DMS53 (cell line): Measurements from ENCODE around the gene MICAL2.

Experiments used
- DNase-seq: peaks from one replicate; lab custom pipeline; 2025; lab: John Stamatoyannopoulos, UW

The MICAL2 gene

DNA sequence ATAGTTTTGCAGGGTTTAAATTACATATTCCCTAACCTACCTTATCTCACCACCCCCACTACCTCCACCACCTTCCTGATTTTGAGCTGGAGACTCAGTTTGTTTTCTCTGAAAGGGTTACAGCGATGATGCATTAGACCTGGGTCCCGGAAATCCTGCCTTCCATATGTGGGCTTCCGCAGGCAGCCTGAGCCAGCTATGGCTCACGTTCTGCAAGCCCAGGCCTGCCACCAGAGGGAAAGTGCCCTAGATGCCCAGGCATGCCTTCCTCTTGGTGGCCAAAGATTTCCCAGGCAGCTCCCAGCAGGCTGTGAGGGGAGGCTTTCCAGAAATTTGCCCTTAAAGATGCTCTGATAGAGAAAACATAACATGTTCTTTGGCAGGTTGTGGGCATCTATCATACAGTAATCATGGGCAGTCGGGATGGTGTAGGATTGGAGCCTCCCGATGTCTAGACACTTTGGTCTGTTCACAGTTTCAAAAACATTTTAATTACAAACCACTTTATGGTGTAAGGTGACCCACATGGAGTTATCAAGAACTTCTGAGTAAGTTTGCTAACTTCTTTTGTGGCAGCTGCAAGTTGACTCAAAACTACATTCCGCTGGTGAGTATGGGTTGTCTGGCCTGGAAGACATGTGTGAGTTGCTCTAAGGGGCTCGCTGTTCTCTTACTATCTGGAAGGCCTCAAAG lies 79.3 kb downstream of the MICAL2 start:
- DNase-seq = no peak

DNA sequence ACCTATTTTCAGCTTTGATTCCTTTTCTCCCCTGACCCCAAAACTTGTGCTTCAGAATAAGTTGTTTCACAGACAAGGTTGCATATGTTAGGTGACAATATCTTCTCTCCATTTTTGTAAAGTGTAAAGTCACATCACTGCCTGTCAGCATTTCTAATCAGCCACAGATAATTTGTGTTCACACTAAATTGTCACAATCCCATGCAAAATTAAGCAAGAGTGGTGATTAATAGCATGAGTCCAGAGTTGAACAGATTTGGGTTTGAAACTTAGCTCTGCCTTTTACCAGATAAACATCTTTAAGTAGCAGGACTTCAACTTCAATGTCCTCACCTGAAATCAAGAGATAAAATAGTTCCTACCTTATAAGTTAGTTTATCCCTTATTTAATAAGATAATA lies 80.1 kb downstream of the MICAL2 start:
- no peak for DNase-seq

- DNase-seq = no peak
Observed at GRCh38 chr11:12192794-12193514, 82.6 kb downstream of the MICAL2 start.

GRCh38 chr11:12193515-12194336 lies 83.3 kb downstream of the MICAL2 start:
- DNase-seq = peak; percentile 14

DNA sequence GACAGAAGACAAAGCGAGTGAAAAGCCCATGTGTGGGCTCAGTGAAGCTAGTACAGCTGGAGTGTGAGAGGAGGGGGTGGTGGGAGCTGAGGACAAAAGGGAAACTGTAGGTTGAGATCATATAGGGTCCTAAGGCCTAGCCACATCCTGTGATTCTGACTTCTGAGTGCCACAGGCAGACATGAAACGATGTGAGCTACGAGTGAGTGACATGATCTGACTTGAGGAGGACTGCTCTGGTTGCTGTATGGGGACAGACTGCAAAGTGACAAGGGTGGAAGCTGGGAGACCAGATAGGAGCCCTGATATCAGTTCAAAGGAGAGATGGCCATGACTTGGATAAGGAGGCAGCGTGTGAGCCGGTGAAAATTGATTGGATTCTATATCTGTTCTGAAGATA lies 85.4 kb downstream of the MICAL2 start:
- no peak for DNase-seq

DNA sequence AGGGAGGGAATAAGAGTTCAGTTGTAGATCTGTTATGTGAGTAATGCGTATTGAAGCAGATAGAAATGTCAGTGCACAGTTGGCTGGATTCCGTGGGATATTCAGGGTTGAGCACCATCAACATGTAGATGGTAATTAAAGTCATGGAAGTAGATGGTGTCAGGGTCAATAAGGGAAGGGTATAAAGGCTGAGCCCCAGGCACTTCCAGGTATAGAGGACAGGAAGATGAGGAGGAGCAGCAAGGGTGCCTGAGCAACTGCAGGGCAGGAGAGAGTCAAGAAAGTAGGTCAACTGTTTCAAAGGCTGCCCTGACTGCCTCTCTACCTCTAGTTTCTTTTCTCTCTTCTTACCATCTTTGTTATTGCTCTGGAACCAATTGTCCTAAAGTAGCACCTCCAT lies 85.9 kb downstream of the MICAL2 start:
- no peak for DNase-seq

- DNase-seq = no peak
Observed at GRCh38 chr11:12196872-12197271, 86.5 kb downstream of the MICAL2 start.

DNA sequence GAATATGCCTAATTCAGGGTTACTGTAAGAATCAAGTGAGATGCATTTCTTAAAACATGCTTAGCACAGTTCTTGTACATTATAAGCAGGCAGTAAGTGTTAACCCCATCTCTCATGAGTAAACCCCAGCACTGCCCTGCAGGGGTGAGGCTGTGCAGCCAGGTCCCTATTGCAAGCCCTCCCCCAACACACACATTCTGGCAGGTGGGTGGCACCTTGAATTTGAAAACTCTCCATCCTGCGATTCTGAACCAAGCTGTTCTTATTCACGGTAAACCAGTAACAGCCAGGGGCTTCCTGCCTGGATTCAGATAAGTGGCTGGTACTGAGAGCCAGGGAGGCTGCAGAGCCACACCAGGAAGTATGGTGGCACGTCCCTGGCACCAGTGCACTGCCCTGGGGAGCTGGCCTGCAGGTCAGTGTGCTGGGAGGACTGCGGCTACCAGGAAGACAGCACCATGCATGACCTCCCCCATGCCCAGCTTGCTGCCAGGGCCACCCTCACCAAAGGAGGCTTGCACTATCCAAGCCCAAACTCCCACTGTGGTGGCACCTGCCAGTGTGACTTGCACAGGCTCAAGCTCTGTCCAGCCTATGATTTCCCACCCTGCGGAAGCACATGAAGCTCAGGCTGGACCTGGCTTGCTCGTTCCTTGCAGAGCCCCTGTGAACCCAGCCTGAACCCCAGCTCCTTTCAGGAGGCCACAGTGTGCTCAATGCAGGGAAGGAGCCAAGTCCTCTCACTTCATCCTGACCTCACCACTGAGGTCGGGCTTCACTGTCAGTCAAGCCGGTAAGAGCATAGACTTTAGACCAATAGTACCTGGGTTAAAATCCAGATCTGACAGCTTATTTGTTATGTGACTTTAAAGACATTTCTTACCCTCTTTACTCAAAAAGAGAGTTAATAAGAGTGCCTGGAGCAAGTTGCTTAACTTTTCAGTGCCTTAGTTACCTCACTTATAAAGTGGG lies 88.1 kb downstream of the MICAL2 start:
- no peak for DNase-seq

DNA sequence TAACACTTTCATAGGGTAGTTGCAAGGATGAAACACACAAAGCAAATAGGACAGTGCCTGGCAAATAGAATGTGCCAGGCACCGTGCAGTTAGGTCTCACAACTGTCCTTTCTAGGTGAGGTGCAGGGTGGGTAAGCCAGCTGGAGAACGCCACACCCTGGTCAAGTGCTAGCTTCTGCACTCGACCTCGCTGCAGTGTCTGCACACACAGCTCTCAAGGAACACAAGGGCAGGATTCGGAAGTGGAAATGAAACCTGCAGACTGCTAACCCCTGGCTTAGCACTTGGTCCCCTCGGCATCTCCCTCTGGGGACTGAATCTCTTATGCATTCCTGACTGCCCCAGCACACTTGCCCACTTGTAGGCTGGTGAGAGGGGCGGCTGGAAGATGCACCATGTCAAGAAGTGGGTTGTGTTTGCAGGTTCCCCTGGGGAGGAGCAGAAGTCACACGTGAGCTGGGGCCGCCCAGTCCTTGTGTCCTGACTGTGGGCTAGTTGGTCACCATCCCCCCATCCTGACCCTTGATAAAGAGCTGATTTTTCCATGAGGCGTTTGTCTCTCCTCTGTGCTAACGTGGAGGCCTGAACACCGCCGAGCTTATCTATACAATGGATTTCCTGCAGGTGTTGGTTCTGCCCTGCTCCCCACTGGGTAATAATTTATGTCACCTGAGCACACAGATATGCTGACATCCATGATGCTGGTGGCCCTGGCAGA lies 89.0 kb downstream of the MICAL2 start:
- no peak for DNase-seq

DNA sequence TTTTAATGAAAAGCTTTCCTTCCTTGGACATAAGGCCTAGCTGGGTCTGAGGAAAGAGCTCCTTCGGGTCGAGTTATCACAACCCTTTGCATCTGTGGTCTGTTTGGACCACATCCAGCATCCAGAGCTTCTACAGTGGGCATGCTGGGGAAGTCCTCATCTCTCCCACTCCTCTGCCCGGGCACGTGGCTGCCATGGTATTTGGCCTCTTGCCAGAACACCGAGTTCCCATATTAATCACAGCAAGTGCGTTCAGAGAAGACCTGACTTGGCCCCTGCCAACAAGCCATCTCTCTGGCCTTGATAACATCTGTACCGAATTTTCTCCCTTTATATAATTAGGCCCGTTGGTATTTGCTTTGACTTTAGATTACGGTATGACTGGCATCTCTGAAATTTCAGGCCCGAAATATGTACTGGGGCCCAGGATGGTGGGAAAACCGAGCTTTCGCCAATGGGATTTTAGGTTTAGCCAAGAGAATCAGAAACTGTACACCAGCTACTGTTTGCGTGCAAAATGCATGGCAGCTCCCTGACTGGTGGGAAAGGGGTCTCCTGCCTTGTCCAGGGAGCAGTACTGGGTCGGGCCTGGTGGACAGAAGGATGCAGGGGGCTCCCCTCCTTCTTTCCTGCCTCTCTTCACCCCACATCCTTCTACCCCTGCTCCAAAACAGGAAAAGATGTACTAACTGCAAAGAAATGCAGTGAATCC lies 90.0 kb downstream of the MICAL2 start:
- no peak for DNase-seq

GRCh38 chr11:12200991-12201985 lies 90.9 kb downstream of the MICAL2 start:
- no peak for DNase-seq

DNA sequence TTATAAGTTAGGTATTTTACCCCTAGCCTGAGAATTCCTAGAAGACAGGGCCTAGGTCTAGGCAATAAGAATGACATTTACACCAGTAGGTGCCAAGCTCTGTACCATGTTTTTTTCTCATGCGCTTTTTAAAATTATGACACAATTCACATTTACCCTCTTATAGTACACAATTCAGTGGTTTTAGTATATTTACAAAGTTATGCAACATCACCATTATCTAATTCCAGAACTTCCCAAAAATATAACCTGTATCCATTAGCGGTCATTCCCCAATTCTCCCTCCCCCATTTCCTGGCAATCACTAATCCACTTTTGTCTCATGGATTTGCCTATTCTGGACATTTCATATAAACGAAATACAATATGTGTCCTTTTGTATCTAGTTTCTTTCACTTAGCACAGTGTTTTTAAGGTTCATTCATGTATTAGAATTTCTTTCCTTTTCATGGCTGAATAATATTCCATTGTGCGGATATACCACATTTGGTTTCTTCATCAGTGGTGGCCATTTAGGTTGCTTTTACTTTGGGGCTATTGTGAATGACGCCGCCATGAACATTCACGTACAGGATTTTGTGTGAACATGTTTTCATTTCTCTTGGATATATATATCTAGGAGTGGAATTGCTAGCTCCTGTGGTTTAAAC lies 92.4 kb downstream of the MICAL2 start:
- DNase-seq = no peak

GRCh38 chr11:12204506-12204905 lies 94.1 kb downstream of the MICAL2 start:
- no peak for DNase-seq

GRCh38 chr11:12205330-12205729 lies 94.9 kb downstream of the MICAL2 start:
- no peak for DNase-seq

- no peak for DNase-seq
Observed at GRCh38 chr11:12206529-12206928, 96.1 kb downstream of the MICAL2 start.

GRCh38 chr11:12207384-12208150 lies 97.2 kb downstream of the MICAL2 start:
- DNase-seq = no peak

DNA sequence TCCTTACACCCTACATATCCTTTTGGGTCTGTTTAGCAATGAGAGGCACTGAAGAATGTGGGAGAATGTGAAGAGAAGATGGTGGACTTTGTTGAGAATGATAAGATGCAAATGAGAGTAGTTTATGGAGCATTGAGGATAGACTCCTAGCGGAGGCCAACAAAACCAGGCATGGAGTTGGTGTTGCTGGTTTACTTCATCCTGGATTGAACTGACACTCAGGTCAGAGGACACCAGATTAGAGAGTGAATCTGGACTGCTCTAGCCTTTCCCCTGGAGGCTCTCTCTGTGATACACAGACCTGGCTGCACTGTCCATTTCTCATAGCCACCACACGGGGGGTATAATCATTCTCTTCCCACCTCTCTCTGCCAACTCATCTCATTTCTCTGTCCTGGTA lies 98.7 kb downstream of the MICAL2 start:
- no peak for DNase-seq

DNA sequence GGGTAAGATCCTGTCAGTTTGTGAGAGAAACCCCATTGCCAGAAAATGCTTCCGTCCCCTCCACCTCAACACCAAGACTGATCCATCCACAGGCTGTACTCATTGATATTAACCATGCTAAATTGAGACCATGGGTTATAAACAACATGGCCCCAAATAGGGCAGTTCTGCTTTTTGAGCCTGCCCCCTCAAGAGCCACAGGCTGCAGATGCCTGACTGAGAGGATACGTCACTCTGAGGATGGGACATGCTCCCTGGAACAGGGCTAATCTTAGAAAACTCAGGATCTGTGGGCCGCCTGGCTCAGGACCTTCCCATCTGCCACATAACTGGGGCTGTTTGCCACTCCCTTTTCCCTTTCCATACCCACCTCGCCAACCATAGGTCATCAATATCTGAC lies 99.8 kb downstream of the MICAL2 start:
- DNase-seq = no peak
